ENCODE data around the gene PHF20. TPM values are rescaled to one million over a fixed set of nuclear protein-coding genes. Genes with fewer than 3 reads are reported as not detected.

PHF20 gene
- total and polyA plus RNA-seq, 2 donors (not counting 3 experiments of a cell fraction or from before 2014, with no cell fraction given): 25.0 to 45.8 TPM

GRCh38 chr20:35826397-35826998 lies 54.7 kb downstream of the PHF20 start:
- H3K4me3 ChIP-seq (replicated peaks in 1 of 3; ENCODE audit: insufficient read depth in 1 of 3, low read depth in 1 of 3, low read length in 3 of 3): no peak overlapping the region
- H3K36me3 ChIP-seq (ENCODE audit: control insufficient read depth in 2 of 2, extremely low read depth in 1 of 2, insufficient read depth in 2 of 2, low read length in 2 of 2): no peaks in the 10 kb centered on the region
- H3K4me1 ChIP-seq (ENCODE audit: control insufficient read depth, extremely low read depth, insufficient read depth, low read length): peaks cover 5% of the 10 kb centered on the region
- H3K27me3 ChIP-seq (ENCODE audit: control insufficient read depth in 2 of 2, insufficient read depth in 2 of 2, low read length in 2 of 2): no peaks in the 10 kb centered on the region
- no peaks in the 10 kb centered on the region for H4K20me1 ChIP-seq (replicated peaks; ENCODE audit: control insufficient read depth, extremely low read depth, insufficient read depth, low read length)
- dilution Hi-C loops (cut with MboI; ENCODE audit: extremely low pct_ligation_motif_present, low sequenced_read_pairs) (no loop called here), intact Hi-C loops (cut with micrococcal nuclease) (no loop called here)
- H3K9me3 ChIP-seq (replicated peaks; ENCODE audit: control insufficient read depth, insufficient read depth, low read length): no peaks in the 10 kb centered on the region
- TF ChIP-seq MYC (IDR thresholded peaks at IDR 0.05; ENCODE audit: low read depth, low read length) (no peak), FOS (IDR thresholded peaks at IDR 0.05; ENCODE audit: borderline replicate concordance, insufficient read depth, low read length) (no peak), GATA2 (IDR thresholded peaks at IDR 0.05; ENCODE audit: insufficient read depth, insufficient read length, low read depth, low read length) (no peak), POLR2AphosphoS5 (IDR thresholded peaks at IDR 0.05; ENCODE audit: insufficient read depth, low read depth, low read length) (no peak), CTCF (IDR thresholded peaks at IDR 0.05; ENCODE audit: extremely low read depth in 1 of 2, insufficient read depth in 1 of 2, low read depth in 1 of 2, low read length in 2 of 2) (no peak), POLR2A (IDR thresholded peaks at IDR 0.05; ENCODE audit: low read depth, low read length) (no peak), MAX (IDR thresholded peaks at IDR 0.05; ENCODE audit: insufficient read depth, insufficient read length) (no peak), EZH2 (IDR thresholded peaks at IDR 0.05; ENCODE audit: borderline replicate concordance, low read depth, low read length, severe bottlenecking) (no peak), JUN (IDR thresholded peaks at IDR 0.05; ENCODE audit: borderline replicate concordance, insufficient read depth, insufficient read length, low read depth) (no peak)
- H3K79me2 ChIP-seq (ENCODE audit: control insufficient read depth, insufficient read depth, low read length): peaks cover 10% of the 10 kb centered on the region
- no peak overlapping the region for H3K27ac ChIP-seq (ENCODE audit: insufficient read depth, low read depth, low read length)
- CTCF ChIA-PET: no interaction called here
- FAIRE-seq (no peak), DNase-seq (ENCODE audit: low read depth, low spot score) (no peak)
- no peaks in the 10 kb centered on the region for H3K9me1 ChIP-seq (replicated peaks; ENCODE audit: control insufficient read depth, extremely low read depth, insufficient read depth, low read length)
- BruUV-seq (replicated peaks): no TSS peak
- H2AFZ ChIP-seq (ENCODE audit: low read depth, low read length): no peak overlapping the region
- POLR2A ChIA-PET: interaction anchor here (1.2 kb wide), 1 partner anchor 84 kb away, joined by 3 read pairs; the partner anchor contains the start of gene RBM39
- H3K4me2 ChIP-seq (ENCODE audit: insufficient read depth, low read length): no peak overlapping the region
- H3K9ac ChIP-seq (replicated peaks; ENCODE audit: extremely low read depth, insufficient read depth, low read length): no peak overlapping the region
